IMR-90 (cell line): ENCODE measurements around the gene RBM8A. TPM values are rescaled to one million over a fixed set of nuclear protein-coding genes. Genes with fewer than 3 reads are reported as not detected.

ENCODE experiments used
- ATAC-seq: fragments of 200-7000 bp; cut with Tn5 transposase; 2 replicates; pipeline ENCODE4 v1.9.1; 2020; ENCODE audit warnings: low read depth, mild to moderate bottlenecking, moderate library complexity
- BruUV-seq: library from RNA; stranded (reverse); fragments of 400-500 nt; replicated peaks from 2 replicates; lab custom pipeline; 2021; lab: Mats Ljungman, UMichigan
- CTCF ChIA-PET: fragments of 300-600 bp; formaldehyde crosslinking; extraction: SDS; loops from one replicate; lab custom pipeline; 2021; ENCODE audit warnings: antibody characterized with exemption; lab: Yijun Ruan, JAX
- POLR2A ChIA-PET: fragments of 300-600 bp; sonication (Branson Sonifier 250); formaldehyde crosslinking; loops from one replicate; lab custom pipeline; 2022; ENCODE audit warnings: antibody characterized with exemption; ENCODE audit not compliant: unreplicated experiment; lab: Charles Lee
- DNase-seq: peaks from one replicate; pipeline ENCODE4 v3.0.0; 2013
- H2AFZ ChIP-seq: replicated peaks from 2 replicates; pipeline ENCODE3; 2013; ENCODE audit warnings: low read length, mild to moderate bottlenecking; ENCODE audit not compliant: poor library complexity
- H2AK5ac ChIP-seq: 2 replicates; pipeline ENCODE4 v1.6.1; 2013; ENCODE audit warnings: low read depth, low read length, inconsistent platforms
- H2AK9ac ChIP-seq: replicated peaks from 2 replicates; pipeline ENCODE3; 2013; ENCODE audit warnings: mild to moderate bottlenecking, low read depth, low read length, moderate library complexity; ENCODE audit not compliant: poor library complexity
- H2BK120ac ChIP-seq: 2 replicates; pipeline ENCODE4 v1.6.1; 2013; ENCODE audit warnings: low read depth, low read length, inconsistent platforms
- H2BK15ac ChIP-seq: 3 replicates; pipeline ENCODE4 v1.6.1; 2013; ENCODE audit warnings: low read depth, low read length, inconsistent platforms
- H2BK20ac ChIP-seq: 2 replicates; pipeline ENCODE4 v1.6.1; 2013; ENCODE audit warnings: low read depth, mild to moderate bottlenecking, inconsistent platforms, low read length, moderate library complexity
- H2BK5ac ChIP-seq: 2 replicates; pipeline ENCODE4 v1.6.1; 2013; ENCODE audit warnings: mild to moderate bottlenecking, low read depth, low read length, inconsistent platforms; ENCODE audit not compliant: poor library complexity, severe bottlenecking
- H3K14ac ChIP-seq: replicated peaks from 2 replicates; pipeline ENCODE4 v1.6.1; 2013; ENCODE audit warnings: low read depth, low read length, inconsistent platforms
- H3K18ac ChIP-seq: 2 replicates; pipeline ENCODE4 v1.6.1; 2013; ENCODE audit warnings: low read depth, low read length, control low read depth
- H3K23ac ChIP-seq: 2 replicates; pipeline ENCODE4 v1.6.1; 2013; ENCODE audit warnings: low read depth, low read length, inconsistent platforms
- H3K27ac ChIP-seq: 2 replicates; pipeline ENCODE4 v1.5.1; 2013; ENCODE audit warnings: mild to moderate bottlenecking, control low read depth, low read length; ENCODE audit not compliant: insufficient read depth
- H3K27me3 ChIP-seq: 2 replicates; pipeline ENCODE4 v1.6.1; 2013; ENCODE audit warnings: low read length; ENCODE audit not compliant: control insufficient read depth, insufficient read depth
- H3K36me3 ChIP-seq: 2 replicates; pipeline ENCODE4 v1.6.1; 2013; ENCODE audit warnings: low read length, mixed read lengths; ENCODE audit not compliant: control insufficient read depth, insufficient read depth
- H3K4ac ChIP-seq: 2 replicates; pipeline ENCODE4 v1.6.1; 2013; ENCODE audit warnings: low read depth, low read length, inconsistent platforms
- H3K4me1 ChIP-seq: 2 replicates; pipeline ENCODE4 v1.6.1; 2013; ENCODE audit warnings: low read length, mixed read lengths; ENCODE audit not compliant: control insufficient read depth, insufficient read depth
- H3K4me2 ChIP-seq: 2 replicates; pipeline ENCODE4 v1.6.1; 2013; ENCODE audit warnings: low read depth, mild to moderate bottlenecking, control low read depth, low read length, moderate library complexity
- H3K4me3 ChIP-seq: 2 replicates; pipeline ENCODE4 v1.5.1; 2013; ENCODE audit warnings: low read depth, mild to moderate bottlenecking, control low read depth, low read length, moderate library complexity; ENCODE audit not compliant: insufficient read depth
- H3K56ac ChIP-seq: 2 replicates; pipeline ENCODE4 v1.6.1; 2013; ENCODE audit warnings: low read length, inconsistent platforms; ENCODE audit not compliant: insufficient read depth; ENCODE audit errors: extremely low read depth
- H3K79me1 ChIP-seq, 2 experiments: 2 replicates each; pipeline ENCODE4 v1.6.1; 2013; ENCODE audit warnings: low read length in 2 of 2, inconsistent platforms in 1 of 2, low read depth in 1 of 2
- H3K9ac ChIP-seq: 2 replicates; pipeline ENCODE4 v1.6.1; 2013; ENCODE audit warnings: low read depth, low read length, control low read depth
- H3K9me1 ChIP-seq: 2 replicates; pipeline ENCODE4 v1.6.1; 2013; ENCODE audit warnings: low read length, inconsistent platforms; ENCODE audit not compliant: insufficient read depth
- H3K9me3 ChIP-seq: 2 replicates; pipeline ENCODE4 v1.6.1; 2013; ENCODE audit warnings: low read length; ENCODE audit not compliant: control insufficient read depth, insufficient read depth
- H4K20me1 ChIP-seq: 2 replicates; pipeline ENCODE4 v1.6.1; 2013; ENCODE audit warnings: low read length, inconsistent platforms; ENCODE audit not compliant: insufficient read depth
- H4K5ac ChIP-seq: 2 replicates; pipeline ENCODE4 v1.6.1; 2013; ENCODE audit warnings: mild to moderate bottlenecking, low read depth, low read length, control low read depth
- H4K8ac ChIP-seq, 2 experiments: 2 replicates each; pipeline ENCODE4 v1.6.1; 2013; ENCODE audit warnings: low read depth in 2 of 2, low read length in 2 of 2, control low read depth in 1 of 2, inconsistent platforms in 1 of 2
- H4K91ac ChIP-seq: 2 replicates; pipeline ENCODE4 v1.6.1; 2013; ENCODE audit warnings: low read depth, low read length, inconsistent platforms; ENCODE audit not compliant: insufficient read depth
- CEBPB ChIP-seq: IDR thresholded peaks from 2 replicates; pipeline ENCODE4 v1.6.1; 2012; ENCODE audit warnings: low read depth, low read length, improper control_type of control experiment
- CHD1 ChIP-seq: IDR thresholded peaks from 2 replicates; pipeline ENCODE4 v1.6.1; 2012; ENCODE audit warnings: low read depth, low read length, improper control_type of control experiment
- MAFK ChIP-seq: IDR thresholded peaks from 2 replicates; pipeline ENCODE4 v1.6.1; 2012; ENCODE audit warnings: low read depth, low read length, improper control_type of control experiment
- POLR2A ChIP-seq: IDR thresholded peaks from 2 replicates; pipeline ENCODE4 v1.6.1; 2012; ENCODE audit warnings: mild to moderate bottlenecking, low read depth, low read length
- RFX5 ChIP-seq: IDR thresholded peaks from 2 replicates; pipeline ENCODE4 v1.8.0; 2012; ENCODE audit warnings: low read depth, mild to moderate bottlenecking, low read length, moderate library complexity
- SMC3 ChIP-seq: fragments of 150-350 bp; IDR thresholded peaks from 2 replicates; pipeline ENCODE4 v1.6.1; 2016; ENCODE audit warnings: low read depth, mild to moderate bottlenecking, antibody characterized with exemption, low read length, moderate library complexity
- WGBS, 2 experiments: methylation state at CpG; one replicate each; pipeline versions ENCODE4 v1.1.5 to v1.1.7; 2013; ENCODE audit warnings: missing lambda C conversion rate in 2 of 2; ENCODE audit not compliant: insufficient read length in 1 of 2; ENCODE audit errors: extremely low coverage in 2 of 2; 5-methylcytosine and 5-hydroxymethylcytosine counted together
- dilution Hi-C: fragments of 300-500 bp; cut with HindIII; formaldehyde crosslinking; loops from one replicate; pipeline ENCODE4 v1.14.3; 2018; ENCODE audit warnings: low sequenced_read_pairs; ENCODE audit not compliant: unreplicated experiment
- in situ Hi-C: fragments of 300-500 bp; cut with MboI; formaldehyde crosslinking; loops from 3 replicates; pipeline ENCODE4 v1.14.3; 2019; ENCODE audit warnings: low sequenced_read_pairs, inconsistent platforms, mixed read lengths
- intact Hi-C: fragments of 100-400 bp; cut with micrococcal nuclease; formaldehyde crosslinking; loops from 2 replicates; pipeline ENCODE4 v1.10.0; 2022
- polyA plus RNA-seq, 3 experiments: library from polyadenylated mRNA; depleted of rRNA; stranded (reverse); fragments of >200 nt; gene quantifications; 2 replicates each; pipeline ENCODE4 v1.2.3, GENCODE V29; 2012; ENCODE audit warnings: low replicate concordance in 1 of 3
- total RNA-seq: library from RNA; depleted of rRNA; stranded (reverse); fragments of >200 nt; gene quantifications from 2 replicates; pipeline ENCODE4 v1.2.3, GENCODE V29; 2012

The RBM8A gene
- total and polyA plus RNA-seq, 2 of the 4 experiments (the other 2 are of a cell fraction) = 94.1 to 251 TPM

DNA sequence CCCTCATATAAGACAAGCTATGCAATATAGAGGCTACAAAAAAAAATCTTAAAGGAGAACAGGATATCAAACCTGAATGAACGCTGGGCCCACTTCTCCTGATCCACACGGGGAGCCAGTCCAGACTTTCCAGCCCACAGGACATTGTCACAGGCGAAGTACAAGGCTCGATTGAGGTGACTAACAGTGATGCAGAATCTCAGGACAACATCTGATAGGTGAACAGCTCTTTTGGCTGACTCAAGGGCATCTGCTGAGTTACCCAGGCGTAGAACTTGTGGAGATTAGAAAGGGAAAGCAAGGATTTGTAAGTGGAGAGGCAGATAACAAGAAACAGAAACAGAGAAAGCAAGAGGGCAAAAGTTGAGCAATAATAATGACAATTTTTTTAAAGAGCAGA lies 10.5 kb downstream of the RBM8A start:
- Histone ChIP-seq H3K18ac (no peak overlapping the region), H2BK5ac (no peak overlapping the region), H4K5ac (no peak overlapping the region), H3K23ac (no peak overlapping the region), H2BK15ac (no peak overlapping the region; the same call in 2 of the 3 replicates), H2AK5ac (0 out of 2 replicates have a peak overlapping the region, but pooled peaks have one; percentile 21), H3K9ac (no peak overlapping the region), H3K27me3 (no peaks in the 10 kb centered on the region), H4K20me1 (no peaks in the 10 kb centered on the region), H3K9me1 (peaks cover 6% of the 10 kb centered on the region), H3K4me3 (no peak overlapping the region), H3K4me1 (peaks cover 8% of the 10 kb centered on the region), H2BK20ac (no peak overlapping the region), H3K36me3 (peaks cover 7% of the 10 kb centered on the region), H3K56ac (no peak overlapping the region), H2AK9ac (no peak overlapping the region), H3K9me3 (no peaks in the 10 kb centered on the region), H4K91ac (no peak overlapping the region), H3K4ac (no peak overlapping the region), H3K79me1 (peaks cover 15 to 31% of the 10 kb centered on the region in 2 experiments), H3K27ac (no peak overlapping the region), H3K4me2 (no peak overlapping the region), H2AFZ (no peak overlapping the region), H3K14ac (no peak overlapping the region), H2BK120ac (no peak overlapping the region), H4K8ac (no peak overlapping the region)
- dilution Hi-C loops = no loop called here
- in situ Hi-C loops = loop anchor here (5.0 kb wide), 2 partner anchors 51 to 81 kb away; partner anchors contain the start of gene TXNIP
- BruUV-seq = no TSS peak
- ChIA-PET CTCF (interaction anchor here (1.1 kb wide), 1 partner anchor 25 kb away, joined by 5 read pairs; no protein-coding TSS in a partner anchor), POLR2A (no interaction called here)
- intact Hi-C loops = loop anchor here (5.0 kb wide), 1 partner anchor 81 kb away; the partner anchor contains the start of gene TXNIP
- WGBS, 2 experiments = 57% methylated on average over 4 of the region's 5 CpGs; no CpG with 5 or more reads in 1 of the 2 experiments
- ATAC-seq (no peak), DNase-seq (peak; percentile 8)
- TF ChIP-seq SMC3 (no peak), MAFK (no peak), POLR2A (no peak), RFX5 (no peak), CEBPB (0 out of 2 replicates have a peak, but pooled peaks have one; percentile 16), CHD1 (no peak)
